Measurements from ENCODE around the gene ZNF609. TPM values are rescaled to one million over a fixed set of nuclear protein-coding genes. Genes with fewer than 3 reads are reported as not detected.

ZNF609 gene
- total RNA-seq, 3 donors from 2014 or later: 26.9 to 34.1 (median 28.3) TPM

GRCh38 chr15:64444836-64445235 is 15.5 kb upstream of the ZNF609 start:
- no peak for ATAC-seq
- Mint-ChIP-seq H3K9me3 (no peaks in the 10 kb centered on the region), H3K4me3 (peak overlapping the region; percentile 74), H3K4me1 (ENCODE audit: low read depth) (peaks cover 51% of the 10 kb centered on the region), H3K36me3 (ENCODE audit: insufficient read depth) (peaks cover 23% of the 10 kb centered on the region), H3K27me3 (ENCODE audit: low read depth) (no peaks in the 10 kb centered on the region)
- no peak for DNase-seq

- no peak for ATAC-seq
- Mint-ChIP-seq H3K27me3 (ENCODE audit: low read depth) (no peaks in the 10 kb centered on the region), H3K36me3 (ENCODE audit: insufficient read depth) (peaks cover 14% of the 10 kb centered on the region), H3K4me3 (no peak overlapping the region), H3K4me1 (ENCODE audit: low read depth) (peaks cover 47% of the 10 kb centered on the region), H3K9me3 (no peaks in the 10 kb centered on the region)
- no peak for DNase-seq
Observed at GRCh38 chr15:64447536-64448315, 12.7 kb upstream of the ZNF609 start.

- Mint-ChIP-seq H3K4me3 (no peak overlapping the region), H3K36me3 (ENCODE audit: insufficient read depth) (peaks cover 2% of the 10 kb centered on the region), H3K27me3 (ENCODE audit: low read depth) (no peaks in the 10 kb centered on the region), H3K9me3 (no peaks in the 10 kb centered on the region), H3K4me1 (ENCODE audit: low read depth) (peaks cover 47% of the 10 kb centered on the region)
- DNase-seq (no peak), ATAC-seq (no peak)
Observed at GRCh38 chr15:64452988-64453688, 7.2 kb upstream of the ZNF609 start.

- no peaks in the 10 kb centered on the region for H3K9me3 Mint-ChIP-seq
- H3K4me3 Mint-ChIP-seq: no peak overlapping the region
- H3K4me1 Mint-ChIP-seq (ENCODE audit: low read depth): peaks cover 43% of the 10 kb centered on the region
- H3K27me3 Mint-ChIP-seq (ENCODE audit: low read depth): no peaks in the 10 kb centered on the region
- ATAC-seq: no peak
- no peaks in the 10 kb centered on the region for H3K36me3 Mint-ChIP-seq (ENCODE audit: insufficient read depth)
- no peak for DNase-seq
Observed at GRCh38 chr15:64453689-64454037, 6.7 kb upstream of the ZNF609 start.

- ATAC-seq (no peak), DNase-seq (no peak)
- H3K36me3 Mint-ChIP-seq (ENCODE audit: insufficient read depth): no peaks in the 10 kb centered on the region
- no peaks in the 10 kb centered on the region for H3K9me3 Mint-ChIP-seq
- no peaks in the 10 kb centered on the region for H3K27me3 Mint-ChIP-seq (ENCODE audit: low read depth)
- no peak overlapping the region for H3K4me3 Mint-ChIP-seq
- H3K4me1 Mint-ChIP-seq (ENCODE audit: low read depth): peaks cover 44% of the 10 kb centered on the region
Observed at GRCh38 chr15:64454282-64454681, 6.1 kb upstream of the ZNF609 start.

- Mint-ChIP-seq H3K4me3 (no peak overlapping the region), H3K9me3 (no peaks in the 10 kb centered on the region), H3K4me1 (ENCODE audit: low read depth) (peaks cover 50% of the 10 kb centered on the region), H3K36me3 (ENCODE audit: insufficient read depth) (no peaks in the 10 kb centered on the region), H3K27me3 (ENCODE audit: low read depth) (no peaks in the 10 kb centered on the region)
- no peak for DNase-seq
- no peak for ATAC-seq
Observed at GRCh38 chr15:64455961-64456371, 4.4 kb upstream of the ZNF609 start.

GRCh38 chr15:64456634-64457108 is 3.7 kb upstream of the ZNF609 start:
- Mint-ChIP-seq H3K9me3 (no peaks in the 10 kb centered on the region), H3K27me3 (ENCODE audit: low read depth) (no peaks in the 10 kb centered on the region), H3K36me3 (ENCODE audit: insufficient read depth) (no peaks in the 10 kb centered on the region), H3K4me3 (no peak overlapping the region), H3K4me1 (ENCODE audit: low read depth) (peaks cover 55% of the 10 kb centered on the region)
- ATAC-seq: no peak
- no peak for DNase-seq

GRCh38 chr15:64459066-64459781 is 1.2 kb upstream of the ZNF609 start:
- H3K4me3 Mint-ChIP-seq: peak overlapping the region; percentile 88
- H3K36me3 Mint-ChIP-seq (ENCODE audit: insufficient read depth): no peaks in the 10 kb centered on the region
- peaks cover 74% of the 10 kb centered on the region for H3K4me1 Mint-ChIP-seq (ENCODE audit: low read depth)
- no peaks in the 10 kb centered on the region for H3K27me3 Mint-ChIP-seq (ENCODE audit: low read depth)
- ATAC-seq: no peak
- no peaks in the 10 kb centered on the region for H3K9me3 Mint-ChIP-seq
- DNase-seq: no peak

- peak overlapping the region; percentile 87 for H3K4me3 Mint-ChIP-seq
- peak; percentile 16 for DNase-seq
- ATAC-seq: peak; percentile 66 to 71
- H3K36me3 Mint-ChIP-seq (ENCODE audit: insufficient read depth): no peaks in the 10 kb centered on the region
- H3K27me3 Mint-ChIP-seq (ENCODE audit: low read depth): no peaks in the 10 kb centered on the region
- peaks cover 79% of the 10 kb centered on the region for H3K4me1 Mint-ChIP-seq (ENCODE audit: low read depth)
- no peaks in the 10 kb centered on the region for H3K9me3 Mint-ChIP-seq
Observed at GRCh38 chr15:64460724-64461720, 644 bp downstream of the ZNF609 start.

GRCh38 chr15:64461721-64462162 is 1.4 kb downstream of the ZNF609 start:
- Mint-ChIP-seq H3K36me3 (ENCODE audit: insufficient read depth) (no peaks in the 10 kb centered on the region), H3K4me3 (peak overlapping the region; percentile 87), H3K27me3 (ENCODE audit: low read depth) (no peaks in the 10 kb centered on the region), H3K4me1 (ENCODE audit: low read depth) (peaks cover 79% of the 10 kb centered on the region), H3K9me3 (no peaks in the 10 kb centered on the region)
- DNase-seq: no peak
- ATAC-seq: peak; percentile 47 to 50

- H3K36me3 Mint-ChIP-seq (ENCODE audit: insufficient read depth): no peaks in the 10 kb centered on the region
- H3K27me3 Mint-ChIP-seq (ENCODE audit: low read depth): no peaks in the 10 kb centered on the region
- H3K9me3 Mint-ChIP-seq: no peaks in the 10 kb centered on the region
- DNase-seq: no peak
- ATAC-seq: no peak
- peaks cover 79% of the 10 kb centered on the region for H3K4me1 Mint-ChIP-seq (ENCODE audit: low read depth)
- no peak overlapping the region for H3K4me3 Mint-ChIP-seq
Observed at GRCh38 chr15:64462492-64462891, 2.1 kb downstream of the ZNF609 start.

GRCh38 chr15:64464276-64465005 is 4.1 kb downstream of the ZNF609 start:
- no peaks in the 10 kb centered on the region for H3K27me3 Mint-ChIP-seq (ENCODE audit: low read depth)
- peaks cover 79% of the 10 kb centered on the region for H3K4me1 Mint-ChIP-seq (ENCODE audit: low read depth)
- peak in 1 of 2 donors; percentile 31 for ATAC-seq
- H3K4me3 Mint-ChIP-seq: peak overlapping the region; percentile 29
- H3K36me3 Mint-ChIP-seq (ENCODE audit: insufficient read depth): no peaks in the 10 kb centered on the region
- H3K9me3 Mint-ChIP-seq: no peaks in the 10 kb centered on the region
- DNase-seq: no peak
